Progenitor cell of endocrine pancreas (in vitro differentiated cells): ENCODE data around the gene TBC1D1. TPM values are rescaled to one million over a fixed set of nuclear protein-coding genes. Genes with fewer than 3 reads are reported as not detected.

ENCODE experiments used
- DNase-seq: peaks from one replicate; pipeline ENCODE4 v3.0.0; 2021; ENCODE audit warnings: low spot score; ENCODE audit not compliant: unreplicated experiment
- H3K27ac Mint-ChIP-seq: 2 replicates; pipeline ENCODE4 v1.8.0; 2021; ENCODE audit warnings: mild to moderate bottlenecking, moderate library complexity, mixed read lengths
- H3K27me3 Mint-ChIP-seq: 2 replicates; pipeline ENCODE4 v1.8.0; 2021; ENCODE audit warnings: mixed read lengths
- H3K36me3 Mint-ChIP-seq: 2 replicates; pipeline ENCODE4 v1.8.0; 2022; ENCODE audit warnings: mixed read lengths; ENCODE audit not compliant: insufficient read depth
- H3K4me1 Mint-ChIP-seq: 2 replicates; pipeline ENCODE4 v1.8.0; 2021; ENCODE audit warnings: low read depth, mixed read lengths
- H3K4me3 Mint-ChIP-seq: 2 replicates; pipeline ENCODE4 v1.8.0; 2021; ENCODE audit warnings: low read depth, mild to moderate bottlenecking, moderate library complexity, mixed read lengths
- H3K9me3 Mint-ChIP-seq: 2 replicates; pipeline ENCODE4 v1.8.0; 2021; ENCODE audit warnings: low read depth, mixed read lengths
- total RNA-seq: library from RNA; stranded (reverse); gene quantifications from 2 replicates; pipeline ENCODE4 v1.2.1, GENCODE V29; 2021
- TF ChIP-seq, protein P1 (sequence below): fragments of 200-600 bp; sonication (generic); IDR thresholded peaks from one replicate; pipeline ENCODE4 v1.5.0; 2021; ENCODE audit warnings: antibody characterized with exemption, mild to moderate bottlenecking; ENCODE audit not compliant: unreplicated experiment

TBC1D1 gene
- total RNA-seq, 1 donor from 2014 or later: 138 TPM

GRCh38 chr4:37927434-37927833 lies 36.5 kb downstream of the TBC1D1 start:
- TF ChIP-seq, protein P1, sequence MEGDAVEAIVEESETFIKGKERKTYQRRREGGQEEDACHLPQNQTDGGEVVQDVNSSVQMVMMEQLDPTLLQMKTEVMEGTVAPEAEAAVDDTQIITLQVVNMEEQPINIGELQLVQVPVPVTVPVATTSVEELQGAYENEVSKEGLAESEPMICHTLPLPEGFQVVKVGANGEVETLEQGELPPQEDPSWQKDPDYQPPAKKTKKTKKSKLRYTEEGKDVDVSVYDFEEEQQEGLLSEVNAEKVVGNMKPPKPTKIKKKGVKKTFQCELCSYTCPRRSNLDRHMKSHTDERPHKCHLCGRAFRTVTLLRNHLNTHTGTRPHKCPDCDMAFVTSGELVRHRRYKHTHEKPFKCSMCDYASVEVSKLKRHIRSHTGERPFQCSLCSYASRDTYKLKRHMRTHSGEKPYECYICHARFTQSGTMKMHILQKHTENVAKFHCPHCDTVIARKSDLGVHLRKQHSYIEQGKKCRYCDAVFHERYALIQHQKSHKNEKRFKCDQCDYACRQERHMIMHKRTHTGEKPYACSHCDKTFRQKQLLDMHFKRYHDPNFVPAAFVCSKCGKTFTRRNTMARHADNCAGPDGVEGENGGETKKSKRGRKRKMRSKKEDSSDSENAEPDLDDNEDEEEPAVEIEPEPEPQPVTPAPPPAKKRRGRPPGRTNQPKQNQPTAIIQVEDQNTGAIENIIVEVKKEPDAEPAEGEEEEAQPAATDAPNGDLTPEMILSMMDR: no peak

GRCh38 chr4:37928426-37929416 lies 37.8 kb downstream of the TBC1D1 start:
- Mint-ChIP-seq H3K9me3 (no peaks in the 10 kb centered on the region), H3K27ac (no peak overlapping the region), H3K4me1 (no peaks in the 10 kb centered on the region), H3K27me3 (peaks cover 3% of the 10 kb centered on the region), H3K4me3 (no peak overlapping the region), H3K36me3 (no peaks in the 10 kb centered on the region)
- TF ChIP-seq, protein P1: no peak
- DNase-seq: no peak

More at GRCh38 chr4:37927434-37927833, 36.5 kb downstream of the TBC1D1 start:
- no peak for DNase-seq
- H3K4me1 Mint-ChIP-seq: no peaks in the 10 kb centered on the region
- H3K27me3 Mint-ChIP-seq: peaks cover 3% of the 10 kb centered on the region
- H3K9me3 Mint-ChIP-seq: no peaks in the 10 kb centered on the region
- no peak overlapping the region for H3K27ac Mint-ChIP-seq
- no peaks in the 10 kb centered on the region for H3K36me3 Mint-ChIP-seq
- H3K4me3 Mint-ChIP-seq: no peak overlapping the region

GRCh38 chr4:37934096-37934495 lies 43.2 kb downstream of the TBC1D1 start:
- Mint-ChIP-seq H3K36me3 (no peaks in the 10 kb centered on the region), H3K27me3 (no peaks in the 10 kb centered on the region), H3K9me3 (no peaks in the 10 kb centered on the region), H3K27ac (no peak overlapping the region), H3K4me1 (no peaks in the 10 kb centered on the region), H3K4me3 (no peak overlapping the region)
- DNase-seq: no peak
- TF ChIP-seq, protein P1: no peak

GRCh38 chr4:37934609-37935008 lies 43.7 kb downstream of the TBC1D1 start:
- H3K27ac Mint-ChIP-seq: no peak overlapping the region
- no peak overlapping the region for H3K4me3 Mint-ChIP-seq
- TF ChIP-seq, protein P1: no peak
- H3K27me3 Mint-ChIP-seq: no peaks in the 10 kb centered on the region
- no peaks in the 10 kb centered on the region for H3K4me1 Mint-ChIP-seq
- H3K36me3 Mint-ChIP-seq: no peaks in the 10 kb centered on the region
- no peaks in the 10 kb centered on the region for H3K9me3 Mint-ChIP-seq
- DNase-seq: no peak

DNA sequence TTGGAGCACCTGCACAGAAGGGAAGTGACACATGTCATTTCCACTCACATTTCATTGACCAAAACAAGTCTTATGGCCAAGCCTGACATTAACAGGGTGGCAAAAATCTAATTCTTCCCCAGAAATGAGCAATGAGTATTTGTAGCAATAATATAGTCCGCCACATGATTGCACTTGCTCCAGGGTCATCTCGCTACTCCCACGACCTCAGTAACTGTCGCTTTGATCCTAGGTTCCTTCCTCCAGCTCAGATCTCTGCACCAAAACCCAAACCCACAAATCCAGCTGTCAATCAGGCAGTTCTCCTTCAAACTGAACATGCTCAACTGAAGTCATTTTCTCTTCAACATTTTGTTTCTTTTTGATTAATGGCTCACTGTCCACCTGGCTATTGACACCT lies 44.1 kb downstream of the TBC1D1 start:
- H3K4me1 Mint-ChIP-seq: no peaks in the 10 kb centered on the region
- no peak overlapping the region for H3K27ac Mint-ChIP-seq
- DNase-seq: no peak
- no peaks in the 10 kb centered on the region for H3K9me3 Mint-ChIP-seq
- TF ChIP-seq, protein P1: no peak
- no peaks in the 10 kb centered on the region for H3K36me3 Mint-ChIP-seq
- no peak overlapping the region for H3K4me3 Mint-ChIP-seq
- H3K27me3 Mint-ChIP-seq: no peaks in the 10 kb centered on the region
